Ascending aorta (tissue), 2 donors: ENCODE measurements around the gene FPR1. TPM values are rescaled to one million over a fixed set of nuclear protein-coding genes. Genes with fewer than 3 reads are reported as not detected.

Experiments
- DNase-seq, 2 donors: peaks; one replicate each; pipeline ENCODE4 v3.0.0-alpha.2; 2019; ENCODE audit warnings: low spot score in 2 of 2
- H3K27ac ChIP-seq, 2 donors: fragments of 200-600 bp; sonication (generic); one replicate each; pipeline ENCODE4 v1.5.1; 2016 to 2017; ENCODE audit warnings: mild to moderate bottlenecking in 1 of 2
- H3K27me3 ChIP-seq: fragments of 200-600 bp; sonication (generic); one replicate; pipeline ENCODE4 v1.5.1; 2017
- H3K36me3 ChIP-seq, 2 donors: fragments of 200-600 bp; sonication (generic); one replicate each; pipeline ENCODE4 v1.5.1; 2016
- H3K4me1 ChIP-seq, 2 donors: fragments of 200-600 bp; sonication (generic); one replicate each; pipeline ENCODE4 v1.5.1; 2016 to 2017; ENCODE audit warnings: mild to moderate bottlenecking in 1 of 2
- H3K4me3 ChIP-seq, 2 donors: fragments of 200-600 bp; sonication (generic); one replicate each; pipeline ENCODE4 v1.5.1; 2016 to 2017; ENCODE audit warnings: mild to moderate bottlenecking in 1 of 2
- H3K9me3 ChIP-seq, 2 donors: fragments of 200-600 bp; sonication (generic); one replicate each; pipeline ENCODE4 v1.5.1; 2016
- CTCF ChIP-seq, 3 experiments: fragments of 200-600 bp in 2 of 3; fragments of 450-650 bp in 1 of 3; sonication (generic) in 2 of 3; IDR thresholded peaks; one replicate each; pipeline ENCODE4 v1.5.1; 2016 to 2019; ENCODE audit warnings: antibody characterized with exemption in 3 of 3, mild to moderate bottlenecking in 1 of 3, moderate library complexity in 1 of 3
- intact Hi-C: fragments of 100-400 bp; cut with DNase I; formaldehyde crosslinking; loops from one replicate; pipeline ENCODE4 v1.15.1; 2023
- total RNA-seq: library from RNA; depleted of rRNA; stranded (reverse); fragments of >200 nt; gene quantifications from one replicate; pipeline ENCODE4 v1.1.0, GENCODE V29; 2016

The FPR1 gene
- total RNA-seq, 1 donor from 2014 or later = 7.9 TPM

- Histone ChIP-seq H3K27me3 (no peaks in the 10 kb centered on the region), H3K4me3 (no peak overlapping the region), H3K27ac (no peak overlapping the region), H3K9me3 (no peaks in the 10 kb centered on the region), H3K36me3 (no peaks in the 10 kb centered on the region), H3K4me1 (peaks cover 0 to 3% of the 10 kb centered on the region in 2 donors)
- intact Hi-C loops = loop anchor here (5.0 kb wide), 1 partner anchor 33 kb away; no protein-coding TSS in a partner anchor
- no peak for TF ChIP-seq CTCF (IDR thresholded peaks at IDR 0.05)
- DNase-seq = peak in 1 of 2 donors; percentile 50
These were observed 36.8 kb downstream of the FPR1 start for GRCh38 chr19:51714848-51715247.

GRCh38 chr19:51713319-51714285 lies 38.1 kb downstream of the FPR1 start:
- no peaks in the 10 kb centered on the region for H3K36me3 ChIP-seq
- no peak overlapping the region for H3K4me3 ChIP-seq
- no peak for TF ChIP-seq CTCF (IDR thresholded peaks at IDR 0.05)
- H3K9me3 ChIP-seq = no peaks in the 10 kb centered on the region
- peak in 1 of 2 donors; percentile 62 for DNase-seq
- no peaks in the 10 kb centered on the region for H3K27me3 ChIP-seq
- no peaks in the 10 kb centered on the region for H3K4me1 ChIP-seq
- no peak overlapping the region for H3K27ac ChIP-seq
- intact Hi-C loops = no loop called here

GRCh38 chr19:51712461-51713081 lies 39.1 kb downstream of the FPR1 start:
- Histone ChIP-seq H3K27ac (no peak overlapping the region), H3K9me3 (no peaks in the 10 kb centered on the region), H3K36me3 (peaks cover 0 to 2% of the 10 kb centered on the region in 2 donors), H3K27me3 (no peaks in the 10 kb centered on the region), H3K4me3 (no peak overlapping the region), H3K4me1 (no peaks in the 10 kb centered on the region)
- intact Hi-C loops = no loop called here
- peak in 1 of 2 donors; percentile 22 for DNase-seq
- TF ChIP-seq CTCF (IDR thresholded peaks at IDR 0.05) = no peak

GRCh38 chr19:51711702-51712101 lies 40.0 kb downstream of the FPR1 start:
- intact Hi-C loops = no loop called here
- H3K36me3 ChIP-seq = peaks cover 0 to 10% of the 10 kb centered on the region in 2 donors
- DNase-seq = no peak
- H3K4me1 ChIP-seq = no peaks in the 10 kb centered on the region
- H3K27me3 ChIP-seq = no peaks in the 10 kb centered on the region
- H3K27ac ChIP-seq = no peak overlapping the region
- no peak for TF ChIP-seq CTCF (IDR thresholded peaks at IDR 0.05)
- no peaks in the 10 kb centered on the region for H3K9me3 ChIP-seq
- H3K4me3 ChIP-seq = no peak overlapping the region

GRCh38 chr19:51710163-51710562 lies 41.5 kb downstream of the FPR1 start:
- intact Hi-C loops = no loop called here
- no peaks in the 10 kb centered on the region for H3K27me3 ChIP-seq
- H3K4me3 ChIP-seq = no peak overlapping the region
- H3K36me3 ChIP-seq = peaks cover 0 to 23% of the 10 kb centered on the region in 2 donors
- H3K27ac ChIP-seq = no peak overlapping the region
- DNase-seq = no peak
- TF ChIP-seq CTCF (IDR thresholded peaks at IDR 0.05) = no peak
- H3K9me3 ChIP-seq = no peaks in the 10 kb centered on the region
- peaks cover 0 to 6% of the 10 kb centered on the region in 2 donors for H3K4me1 ChIP-seq
